GM11168 (cell line): ENCODE data around the gene UBE2C.
"Not testable (repeated sequence)": the region's sequence is repeated elsewhere in the genome, so short reads cannot be mapped to it uniquely, and the experiment has no call there.

ENCODE experiments used
- in situ Hi-C: fragments of 300-500 bp; cut with MboI; formaldehyde crosslinking; loops from one replicate; pipeline ENCODE4 v1.12.0; 2022; ENCODE audit warnings: low sequenced_read_pairs; ENCODE audit not compliant: unreplicated experiment

The UBE2C gene

GRCh38 chr20:45827712-45828111 is 15.3 kb downstream of the UBE2C start:
- in situ Hi-C loops: no loop called here

GRCh38 chr20:45828589-45828988 is 16.1 kb downstream of the UBE2C start:
- in situ Hi-C loops: no loop called here

- in situ Hi-C loops: not testable (repeated sequence)
Observed at GRCh38 chr20:45829673-45830106, 17.2 kb downstream of the UBE2C start.

GRCh38 chr20:45832619-45833018 is 20.2 kb downstream of the UBE2C start:
- in situ Hi-C loops: no loop called here

- in situ Hi-C loops: no loop called here
Observed at GRCh38 chr20:45833030-45833882, 20.8 kb downstream of the UBE2C start, which contains the start of gene SNX21. TSS of gene SNX21 (plus strand) at chr20:45833799. CDS start at chr20:45833920, 121 bp downstream.

GRCh38 chr20:45833883-45834796 is 21.7 kb downstream of the UBE2C start:
- in situ Hi-C loops: no loop called here

GRCh38 chr20:45834797-45835161 is 22.3 kb downstream of the UBE2C start:
- in situ Hi-C loops: no loop called here

- in situ Hi-C loops: no loop called here
Observed at GRCh38 chr20:45835329-45835765, 22.9 kb downstream of the UBE2C start.

GRCh38 chr20:45835825-45836224 is 23.4 kb downstream of the UBE2C start:
- in situ Hi-C loops: no loop called here

GRCh38 chr20:45836841-45837240 is 24.4 kb downstream of the UBE2C start:
- in situ Hi-C loops: no loop called here

- in situ Hi-C loops: no loop called here
Observed at GRCh38 chr20:45840700-45841198, 28.3 kb downstream of the UBE2C start.

GRCh38 chr20:45841407-45842129 is 29.1 kb downstream of the UBE2C start:
- in situ Hi-C loops: no loop called here

- in situ Hi-C loops: no loop called here
Observed at GRCh38 chr20:45842169-45842812, 29.8 kb downstream of the UBE2C start.

GRCh38 chr20:45843506-45843905 is 31.1 kb downstream of the UBE2C start:
- in situ Hi-C loops: no loop called here

GRCh38 chr20:45845452-45845851 is 33.0 kb downstream of the UBE2C start:
- in situ Hi-C loops: no loop called here

GRCh38 chr20:45848421-45848820 is 36.0 kb downstream of the UBE2C start:
- in situ Hi-C loops: no loop called here

- in situ Hi-C loops: no loop called here
Observed at GRCh38 chr20:45848969-45849582, 36.6 kb downstream of the UBE2C start.

- in situ Hi-C loops: no loop called here
Observed at GRCh38 chr20:45850238-45850637, 37.8 kb downstream of the UBE2C start.

- in situ Hi-C loops: no loop called here
Observed at GRCh38 chr20:45850926-45851325, 38.5 kb downstream of the UBE2C start.
